GM12892 (cell line): ENCODE results near the gene THBS1.

ENCODE experiments used
- POLR2A ChIP-seq: IDR thresholded peaks from 2 replicates; pipeline ENCODE4 v1.6.1; 2011; ENCODE audit warnings: low read depth, low read length, control low read depth
- TAF1 ChIP-seq: IDR thresholded peaks from 2 replicates; pipeline ENCODE4 v1.6.1; 2011; ENCODE audit warnings: low read depth, mild to moderate bottlenecking, control low read depth, low read length, borderline replicate concordance

DNA sequence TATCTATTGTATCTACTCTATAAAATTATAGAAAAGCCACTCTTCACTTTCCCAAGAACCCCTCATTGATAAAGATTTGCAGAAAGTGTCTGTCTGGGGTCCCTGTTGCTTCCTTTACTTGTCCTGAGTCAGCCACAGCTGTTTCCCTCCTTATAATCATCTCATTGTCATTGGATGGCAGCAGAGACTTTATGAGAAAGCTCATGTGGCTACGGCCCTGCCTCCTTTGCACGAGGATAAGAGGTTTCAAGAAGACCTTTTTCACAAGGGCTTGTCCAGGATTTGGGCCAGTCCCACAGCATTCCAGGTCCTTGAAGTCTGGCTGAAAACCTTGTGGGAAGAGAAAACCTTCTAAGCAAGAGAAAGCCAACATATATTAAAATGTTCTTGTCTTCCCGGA is 41.9 kb upstream of the THBS1 start:
- no peak for TF ChIP-seq POLR2A
- no peak for TF ChIP-seq TAF1
